ENCODE data around the gene CTXND1.

DNA sequence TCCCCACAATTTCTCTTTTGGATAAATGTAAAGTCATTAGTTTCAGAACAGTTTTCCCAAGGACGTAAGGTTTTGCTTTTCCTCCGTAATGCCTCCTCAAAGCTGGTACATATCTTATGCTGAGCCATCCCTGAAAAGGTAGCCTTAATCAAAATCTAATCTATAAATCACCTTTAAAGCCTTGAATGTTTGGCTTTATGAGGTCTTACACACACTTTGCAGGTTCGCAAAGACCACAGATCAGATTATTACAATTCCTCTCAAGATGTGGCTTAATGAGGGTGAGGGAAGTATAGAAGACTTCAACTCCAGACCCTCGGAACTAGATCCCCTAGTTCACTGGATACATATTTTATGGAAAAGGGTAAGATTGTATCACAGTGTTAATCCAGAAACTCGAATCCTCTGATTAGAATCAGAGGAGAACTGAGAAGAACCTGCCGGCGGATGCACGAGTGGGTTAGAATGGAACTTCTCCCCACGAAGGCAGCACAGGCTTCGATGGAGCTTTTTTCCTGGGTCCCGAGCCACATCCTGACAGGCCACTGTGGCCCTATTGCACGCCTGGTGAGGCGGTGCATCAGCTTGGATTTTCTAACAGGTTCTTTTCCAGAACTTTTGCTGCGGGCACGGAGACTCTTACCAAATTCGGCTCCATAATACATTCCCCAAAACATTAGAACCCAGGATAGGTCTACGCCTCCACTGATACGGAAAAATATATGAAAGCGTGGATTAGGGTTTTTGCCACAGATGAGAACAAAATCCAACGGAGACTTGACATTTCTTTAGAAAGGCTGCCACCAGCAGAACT is 1.2 kb downstream of the CTXND1 start:
- TF ChIP-seq, protein P1, sequence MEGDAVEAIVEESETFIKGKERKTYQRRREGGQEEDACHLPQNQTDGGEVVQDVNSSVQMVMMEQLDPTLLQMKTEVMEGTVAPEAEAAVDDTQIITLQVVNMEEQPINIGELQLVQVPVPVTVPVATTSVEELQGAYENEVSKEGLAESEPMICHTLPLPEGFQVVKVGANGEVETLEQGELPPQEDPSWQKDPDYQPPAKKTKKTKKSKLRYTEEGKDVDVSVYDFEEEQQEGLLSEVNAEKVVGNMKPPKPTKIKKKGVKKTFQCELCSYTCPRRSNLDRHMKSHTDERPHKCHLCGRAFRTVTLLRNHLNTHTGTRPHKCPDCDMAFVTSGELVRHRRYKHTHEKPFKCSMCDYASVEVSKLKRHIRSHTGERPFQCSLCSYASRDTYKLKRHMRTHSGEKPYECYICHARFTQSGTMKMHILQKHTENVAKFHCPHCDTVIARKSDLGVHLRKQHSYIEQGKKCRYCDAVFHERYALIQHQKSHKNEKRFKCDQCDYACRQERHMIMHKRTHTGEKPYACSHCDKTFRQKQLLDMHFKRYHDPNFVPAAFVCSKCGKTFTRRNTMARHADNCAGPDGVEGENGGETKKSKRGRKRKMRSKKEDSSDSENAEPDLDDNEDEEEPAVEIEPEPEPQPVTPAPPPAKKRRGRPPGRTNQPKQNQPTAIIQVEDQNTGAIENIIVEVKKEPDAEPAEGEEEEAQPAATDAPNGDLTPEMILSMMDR (IDR thresholded peaks at IDR 0.05 in 4 of 5, conservative IDR thresholded peaks at IDR 0.05 in 1 of 5) = no peak
- TF ChIP-seq POLR2A (IDR thresholded peaks at IDR 0.05) = no peak

All from gastrocnemius medialis (tissue), 4 donors.